Measurements from ENCODE around the gene SMYD3.

The SMYD3 gene

GRCh38 chr1:246306415-246307037 lies 200.6 kb downstream of the SMYD3 start:
- no peaks in the 10 kb centered on the region for H3K4me1 ChIP-seq (ENCODE audit: control insufficient read depth in 5 of 5, insufficient read depth in 5 of 5, low read length in 5 of 5)
- H3K9me3 ChIP-seq (ENCODE audit: control insufficient read depth in 5 of 5, low read length in 5 of 5): no peaks in the 10 kb centered on the region
- no peak overlapping the region for H3K27ac ChIP-seq (ENCODE audit: low read depth, low read length)
- no peak overlapping the region for H3K4me3 ChIP-seq (ENCODE audit: low read depth in 1 of 5, low read length in 5 of 5)
- H3K9ac ChIP-seq (ENCODE audit: low read length in 5 of 5): no peak overlapping the region
- no peaks in the 10 kb centered on the region for H3K27me3 ChIP-seq (ENCODE audit: control insufficient read depth in 5 of 5, insufficient read depth in 4 of 5, low read length in 5 of 5)
- H3K36me3 ChIP-seq (ENCODE audit: control insufficient read depth in 5 of 5, insufficient read depth in 5 of 5, low read length in 5 of 5): peaks cover 0 to 2% (median 0%) of the 10 kb centered on the region in 5 donors

GRCh38 chr1:246304484-246305259 lies 202.4 kb downstream of the SMYD3 start:
- Histone ChIP-seq H3K9ac (ENCODE audit: low read length in 5 of 5) (no peak overlapping the region), H3K4me3 (ENCODE audit: low read depth in 1 of 5, low read length in 5 of 5) (no peak overlapping the region), H3K27ac (ENCODE audit: low read depth, low read length) (no peak overlapping the region), H3K4me1 (ENCODE audit: control insufficient read depth in 5 of 5, insufficient read depth in 5 of 5, low read length in 5 of 5) (peaks cover 0 to 8% (median 0%) of the 10 kb centered on the region in 5 donors), H3K9me3 (ENCODE audit: control insufficient read depth in 5 of 5, low read length in 5 of 5) (no peaks in the 10 kb centered on the region), H3K27me3 (ENCODE audit: control insufficient read depth in 5 of 5, insufficient read depth in 4 of 5, low read length in 5 of 5) (no peaks in the 10 kb centered on the region), H3K36me3 (ENCODE audit: control insufficient read depth in 5 of 5, insufficient read depth in 5 of 5, low read length in 5 of 5) (peaks cover 0 to 2% (median 0%) of the 10 kb centered on the region in 5 donors)

- H3K4me3 ChIP-seq (ENCODE audit: low read depth in 1 of 5, low read length in 5 of 5): no peak overlapping the region
- no peaks in the 10 kb centered on the region for H3K9me3 ChIP-seq (ENCODE audit: control insufficient read depth in 5 of 5, low read length in 5 of 5)
- no peak overlapping the region for H3K9ac ChIP-seq (ENCODE audit: low read length in 5 of 5)
- peaks cover 0 to 8% (median 0%) of the 10 kb centered on the region in 5 donors for H3K4me1 ChIP-seq (ENCODE audit: control insufficient read depth in 5 of 5, insufficient read depth in 5 of 5, low read length in 5 of 5)
- H3K36me3 ChIP-seq (ENCODE audit: control insufficient read depth in 5 of 5, insufficient read depth in 5 of 5, low read length in 5 of 5): peaks cover 0 to 2% (median 0%) of the 10 kb centered on the region in 5 donors
- no peak overlapping the region for H3K27ac ChIP-seq (ENCODE audit: low read depth, low read length)
- no peaks in the 10 kb centered on the region for H3K27me3 ChIP-seq (ENCODE audit: control insufficient read depth in 5 of 5, insufficient read depth in 4 of 5, low read length in 5 of 5)
Observed at GRCh38 chr1:246302711-246303317, 204.3 kb downstream of the SMYD3 start.

- no peaks in the 10 kb centered on the region for H3K27me3 ChIP-seq (ENCODE audit: control insufficient read depth in 5 of 5, insufficient read depth in 4 of 5, low read length in 5 of 5)
- peaks cover 0 to 8% (median 0%) of the 10 kb centered on the region in 5 donors for H3K4me1 ChIP-seq (ENCODE audit: control insufficient read depth in 5 of 5, insufficient read depth in 5 of 5, low read length in 5 of 5)
Observed at GRCh38 chr1:246302251-246302625, 204.8 kb downstream of the SMYD3 start.

GRCh38 chr1:246301553-246302250 lies 205.4 kb downstream of the SMYD3 start:
- Histone ChIP-seq H3K9ac (ENCODE audit: low read length in 5 of 5) (no peak overlapping the region), H3K9me3 (ENCODE audit: control insufficient read depth in 5 of 5, low read length in 5 of 5) (no peaks in the 10 kb centered on the region), H3K36me3 (ENCODE audit: control insufficient read depth in 5 of 5, insufficient read depth in 5 of 5, low read length in 5 of 5) (peaks cover 0 to 2% (median 0%) of the 10 kb centered on the region in 5 donors), H3K4me1 (ENCODE audit: control insufficient read depth in 5 of 5, insufficient read depth in 5 of 5, low read length in 5 of 5) (peaks cover 0 to 8% (median 0%) of the 10 kb centered on the region in 5 donors), H3K4me3 (ENCODE audit: low read depth in 1 of 5, low read length in 5 of 5) (no peak overlapping the region), H3K27me3 (ENCODE audit: control insufficient read depth in 5 of 5, insufficient read depth in 4 of 5, low read length in 5 of 5) (no peaks in the 10 kb centered on the region), H3K27ac (ENCODE audit: low read depth, low read length) (no peak overlapping the region)

More at GRCh38 chr1:246302251-246302625, 204.8 kb downstream of the SMYD3 start:
- H3K9me3 ChIP-seq (ENCODE audit: control insufficient read depth in 5 of 5, low read length in 5 of 5): no peaks in the 10 kb centered on the region
- H3K4me3 ChIP-seq (ENCODE audit: low read depth in 1 of 5, low read length in 5 of 5): no peak overlapping the region
- peaks cover 0 to 2% (median 0%) of the 10 kb centered on the region in 5 donors for H3K36me3 ChIP-seq (ENCODE audit: control insufficient read depth in 5 of 5, insufficient read depth in 5 of 5, low read length in 5 of 5)
- H3K9ac ChIP-seq (ENCODE audit: low read length in 5 of 5): no peak overlapping the region
- H3K27ac ChIP-seq (ENCODE audit: low read depth, low read length): no peak overlapping the region

GRCh38 chr1:246300626-246301549 lies 206.2 kb downstream of the SMYD3 start:
- peaks cover 0 to 2% (median 0%) of the 10 kb centered on the region in 5 donors for H3K36me3 ChIP-seq (ENCODE audit: control insufficient read depth in 5 of 5, insufficient read depth in 5 of 5, low read length in 5 of 5)
- H3K4me3 ChIP-seq (ENCODE audit: low read depth in 1 of 5, low read length in 5 of 5): no peak overlapping the region
- H3K27ac ChIP-seq (ENCODE audit: low read depth, low read length): no peak overlapping the region
- H3K9ac ChIP-seq (ENCODE audit: low read length in 5 of 5): no peak overlapping the region
- no peaks in the 10 kb centered on the region for H3K9me3 ChIP-seq (ENCODE audit: control insufficient read depth in 5 of 5, low read length in 5 of 5)
- H3K27me3 ChIP-seq (ENCODE audit: control insufficient read depth in 5 of 5, insufficient read depth in 4 of 5, low read length in 5 of 5): no peaks in the 10 kb centered on the region
- H3K4me1 ChIP-seq (ENCODE audit: control insufficient read depth in 5 of 5, insufficient read depth in 5 of 5, low read length in 5 of 5): peaks cover 0 to 8% (median 2%) of the 10 kb centered on the region in 5 donors

- Histone ChIP-seq H3K27me3 (ENCODE audit: control insufficient read depth in 5 of 5, insufficient read depth in 4 of 5, low read length in 5 of 5) (no peaks in the 10 kb centered on the region), H3K36me3 (ENCODE audit: control insufficient read depth in 5 of 5, insufficient read depth in 5 of 5, low read length in 5 of 5) (no peaks in the 10 kb centered on the region), H3K9me3 (ENCODE audit: control insufficient read depth in 5 of 5, low read length in 5 of 5) (no peaks in the 10 kb centered on the region), H3K4me3 (ENCODE audit: low read depth in 1 of 5, low read length in 5 of 5) (no peak overlapping the region), H3K9ac (ENCODE audit: low read length in 5 of 5) (no peak overlapping the region), H3K4me1 (ENCODE audit: control insufficient read depth in 5 of 5, insufficient read depth in 5 of 5, low read length in 5 of 5) (peaks cover 0 to 8% (median 3%) of the 10 kb centered on the region in 5 donors), H3K27ac (ENCODE audit: low read depth, low read length) (no peak overlapping the region)
Observed at GRCh38 chr1:246297279-246298265, 209.5 kb downstream of the SMYD3 start.

GRCh38 chr1:246295968-246296367 lies 211.1 kb downstream of the SMYD3 start:
- Histone ChIP-seq H3K4me3 (ENCODE audit: low read depth in 1 of 5, low read length in 5 of 5) (no peak overlapping the region), H3K4me1 (ENCODE audit: control insufficient read depth in 5 of 5, insufficient read depth in 5 of 5, low read length in 5 of 5) (peaks cover 0 to 4% (median 3%) of the 10 kb centered on the region in 5 donors), H3K27ac (ENCODE audit: low read depth, low read length) (no peak overlapping the region), H3K36me3 (ENCODE audit: control insufficient read depth in 5 of 5, insufficient read depth in 5 of 5, low read length in 5 of 5) (no peaks in the 10 kb centered on the region), H3K9me3 (ENCODE audit: control insufficient read depth in 5 of 5, low read length in 5 of 5) (no peaks in the 10 kb centered on the region), H3K27me3 (ENCODE audit: control insufficient read depth in 5 of 5, insufficient read depth in 4 of 5, low read length in 5 of 5) (no peaks in the 10 kb centered on the region), H3K9ac (ENCODE audit: low read length in 5 of 5) (no peak overlapping the region)
